ENCODE data around the gene SHE. TPM values are rescaled to one million over a fixed set of nuclear protein-coding genes. Genes with fewer than 3 reads are reported as not detected.

SHE gene
- total RNA-seq, 3 donors from 2014 or later, result 6.3 to 21.3 (median 21.3) TPM

GRCh38 chr1:154517661-154518060 lies 15.4 kb upstream of the SHE start:
- no peaks in the 10 kb centered on the region for H3K36me3 ChIP-seq
- no peak for DNase-seq (ENCODE audit: low spot score in 2 of 2)
- intact Hi-C loops (cut with DNase I; ENCODE audit: low total_unique reads), result no loop called here

GRCh38 chr1:154514066-154514553 lies 11.9 kb upstream of the SHE start:
- intact Hi-C loops (cut with DNase I; ENCODE audit: low total_unique reads), result no loop called here
- H3K4me1 ChIP-seq, result no peaks in the 10 kb centered on the region
- H3K27ac ChIP-seq, result no peak overlapping the region
- no peaks in the 10 kb centered on the region for H3K36me3 ChIP-seq
- no peak for DNase-seq (ENCODE audit: low spot score in 2 of 2)
- H3K4me3 ChIP-seq, result no peak overlapping the region
- H3K27me3 ChIP-seq, result no peaks in the 10 kb centered on the region
- no peak for TF ChIP-seq POLR2A (IDR thresholded peaks at IDR 0.05)
- no peak for TF ChIP-seq CTCF (IDR thresholded peaks at IDR 0.05)
- no peak for TF ChIP-seq POLR2AphosphoS5 (IDR thresholded peaks at IDR 0.05)
- no peaks in the 10 kb centered on the region for H3K9me3 ChIP-seq

More at GRCh38 chr1:154517661-154518060, 15.4 kb upstream of the SHE start:
- H3K9me3 ChIP-seq, result no peaks in the 10 kb centered on the region
- no peak overlapping the region for H3K27ac ChIP-seq
- TF ChIP-seq CTCF (IDR thresholded peaks at IDR 0.05) (no peak), POLR2A (IDR thresholded peaks at IDR 0.05) (no peak), POLR2AphosphoS5 (IDR thresholded peaks at IDR 0.05) (no peak)
- no peaks in the 10 kb centered on the region for H3K4me1 ChIP-seq
- no peaks in the 10 kb centered on the region for H3K27me3 ChIP-seq
- no peak overlapping the region for H3K4me3 ChIP-seq

GRCh38 chr1:154512760-154513159 lies 10.5 kb upstream of the SHE start:
- Histone ChIP-seq H3K4me3 (no peak overlapping the region), H3K27me3 (no peaks in the 10 kb centered on the region), H3K27ac (no peak overlapping the region), H3K9me3 (no peaks in the 10 kb centered on the region), H3K4me1 (no peaks in the 10 kb centered on the region), H3K36me3 (no peaks in the 10 kb centered on the region)
- intact Hi-C loops (cut with DNase I; ENCODE audit: low total_unique reads), result no loop called here
- no peak for DNase-seq (ENCODE audit: low spot score in 2 of 2)
- TF ChIP-seq POLR2AphosphoS5 (IDR thresholded peaks at IDR 0.05) (no peak), CTCF (IDR thresholded peaks at IDR 0.05) (no peak), POLR2A (IDR thresholded peaks at IDR 0.05) (no peak)

GRCh38 chr1:154503898-154504297 lies 1.7 kb upstream of the SHE start:
- H3K36me3 ChIP-seq, result no peaks in the 10 kb centered on the region
- intact Hi-C loops (cut with DNase I; ENCODE audit: low total_unique reads), result no loop called here
- no peak overlapping the region for H3K27ac ChIP-seq
- DNase-seq (ENCODE audit: low spot score in 2 of 2), result no peak
- no peak for TF ChIP-seq CTCF (IDR thresholded peaks at IDR 0.05)
- H3K27me3 ChIP-seq, result peaks cover 0 to 12% of the 10 kb centered on the region in 2 donors
- H3K4me3 ChIP-seq, result no peak overlapping the region
- H3K9me3 ChIP-seq, result no peaks in the 10 kb centered on the region
- no peaks in the 10 kb centered on the region for H3K4me1 ChIP-seq

GRCh38 chr1:154502744-154503115 lies 518 bp upstream of the SHE start:
- Histone ChIP-seq H3K27ac (peak overlapping the region in 1 of 2 donors; percentile 70), H3K36me3 (no peaks in the 10 kb centered on the region), H3K9me3 (no peaks in the 10 kb centered on the region), H3K4me3 (peak overlapping the region; percentile 59 to 70 (median 59)), H3K4me1 (no peaks in the 10 kb centered on the region), H3K27me3 (peaks cover 0 to 12% of the 10 kb centered on the region in 2 donors)
- intact Hi-C loops (cut with DNase I; ENCODE audit: low total_unique reads), result no loop called here
- TF ChIP-seq POLR2A (IDR thresholded peaks at IDR 0.05) (no peak), POLR2AphosphoS5 (IDR thresholded peaks at IDR 0.05) (no peak), CTCF (IDR thresholded peaks at IDR 0.05) (no peak)
- no peak for DNase-seq (ENCODE audit: low spot score in 2 of 2)
